Activated CD4-positive, alpha-beta T cell treated with anti-CD3 and anti-CD28 coated beads for 1 hour (primary cell): ENCODE data around the gene DLL1.
"Not testable (repeated sequence)": the region's sequence is repeated elsewhere in the genome, so short reads cannot be mapped to it uniquely, and the experiment has no call there.

Experiments
- DNase-seq: peaks from one replicate; pipeline ENCODE4 v3.0.0-alpha.2; 2020

The DLL1 gene, protein sequence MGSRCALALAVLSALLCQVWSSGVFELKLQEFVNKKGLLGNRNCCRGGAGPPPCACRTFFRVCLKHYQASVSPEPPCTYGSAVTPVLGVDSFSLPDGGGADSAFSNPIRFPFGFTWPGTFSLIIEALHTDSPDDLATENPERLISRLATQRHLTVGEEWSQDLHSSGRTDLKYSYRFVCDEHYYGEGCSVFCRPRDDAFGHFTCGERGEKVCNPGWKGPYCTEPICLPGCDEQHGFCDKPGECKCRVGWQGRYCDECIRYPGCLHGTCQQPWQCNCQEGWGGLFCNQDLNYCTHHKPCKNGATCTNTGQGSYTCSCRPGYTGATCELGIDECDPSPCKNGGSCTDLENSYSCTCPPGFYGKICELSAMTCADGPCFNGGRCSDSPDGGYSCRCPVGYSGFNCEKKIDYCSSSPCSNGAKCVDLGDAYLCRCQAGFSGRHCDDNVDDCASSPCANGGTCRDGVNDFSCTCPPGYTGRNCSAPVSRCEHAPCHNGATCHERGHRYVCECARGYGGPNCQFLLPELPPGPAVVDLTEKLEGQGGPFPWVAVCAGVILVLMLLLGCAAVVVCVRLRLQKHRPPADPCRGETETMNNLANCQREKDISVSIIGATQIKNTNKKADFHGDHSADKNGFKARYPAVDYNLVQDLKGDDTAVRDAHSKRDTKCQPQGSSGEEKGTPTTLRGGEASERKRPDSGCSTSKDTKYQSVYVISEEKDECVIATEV

DNA sequence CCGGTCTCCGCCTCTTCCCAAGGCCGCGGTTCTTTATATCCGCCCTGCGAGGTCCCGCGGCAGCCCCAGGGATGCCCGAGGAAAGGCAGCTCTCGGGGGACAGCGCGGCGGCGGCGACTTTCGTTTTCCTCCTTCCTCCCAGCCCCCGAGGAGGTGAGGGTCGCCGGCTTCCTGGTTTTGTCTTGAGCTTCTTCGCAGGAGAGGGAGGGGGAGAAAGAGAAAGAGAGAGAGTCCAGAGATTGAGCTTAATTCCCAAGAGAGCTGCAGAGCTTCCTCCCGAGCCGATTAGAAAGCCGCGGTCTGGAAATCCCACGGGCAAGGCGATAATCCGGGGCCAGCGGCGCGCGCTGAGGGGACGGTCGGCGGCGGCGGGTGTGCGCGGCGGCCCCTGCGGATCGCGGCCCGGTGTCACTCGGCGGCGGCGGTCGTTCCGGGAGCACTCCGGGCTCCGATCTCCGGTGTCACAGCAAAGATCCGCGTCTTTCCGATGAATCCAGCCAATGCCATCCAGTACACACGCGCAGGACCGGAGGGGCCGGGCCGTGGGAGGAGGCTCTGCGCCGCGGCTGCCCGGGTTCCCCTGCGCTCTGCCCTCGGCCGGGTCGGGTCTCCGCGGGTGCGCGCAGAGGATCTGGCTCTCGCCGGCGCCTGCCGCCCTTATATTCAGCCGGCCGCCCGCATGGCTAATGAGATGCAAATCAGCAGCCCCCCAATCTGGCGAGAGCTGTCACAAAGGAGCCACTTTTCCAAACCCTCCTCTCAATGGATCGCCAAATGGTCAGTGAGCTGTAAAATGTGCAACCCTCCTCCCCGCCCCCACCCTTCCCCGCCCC is at the start of gene DLL1:
Gene DLL1 (minus strand): TSS at position 783 of the 833 bp plus-strand sequence. CDS start 939 bp downstream, outside the sequence.
- no peak for DNase-seq

DNA sequence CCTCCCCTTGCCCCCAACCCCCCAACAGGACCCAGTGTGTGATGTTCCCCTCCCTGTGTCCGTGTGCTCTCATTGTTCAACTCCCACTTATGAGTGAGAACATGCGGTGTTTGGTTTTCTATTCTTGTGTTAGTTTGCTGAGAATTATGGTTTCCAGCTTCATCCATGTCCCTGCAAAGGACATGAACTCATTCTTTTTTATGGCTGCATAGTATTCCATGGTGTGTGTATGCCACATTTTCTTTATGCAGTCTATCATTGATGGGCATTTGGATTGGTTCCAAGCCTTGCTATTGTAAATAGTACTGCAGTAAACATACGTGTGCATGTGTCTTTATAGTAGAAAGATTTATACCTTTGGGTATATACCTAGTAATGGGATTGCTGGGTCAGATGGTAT is 44.3 kb upstream of the DLL1 start:
- DNase-seq: not testable (repeated sequence)

DNA sequence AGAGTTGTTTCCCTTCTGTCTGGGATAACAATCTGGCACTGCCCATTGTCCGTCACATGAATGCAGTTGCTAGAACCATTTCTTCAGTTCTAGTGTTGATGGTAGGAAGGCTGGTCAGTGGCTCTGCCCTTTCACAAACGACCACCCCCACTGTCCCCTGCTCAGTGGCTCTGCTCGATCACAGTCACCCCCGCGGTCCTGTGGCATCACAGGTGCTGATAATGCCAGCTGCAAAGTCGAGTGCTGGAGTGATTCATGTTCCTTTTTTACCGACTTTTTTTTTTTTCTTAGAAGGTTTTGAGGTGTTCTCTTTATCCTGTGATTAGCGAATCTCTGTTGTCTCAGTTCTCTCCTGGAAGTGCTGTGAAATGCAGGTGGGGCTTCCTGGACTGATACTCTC is 38.4 kb upstream of the DLL1 start:
- no peak for DNase-seq

DNA sequence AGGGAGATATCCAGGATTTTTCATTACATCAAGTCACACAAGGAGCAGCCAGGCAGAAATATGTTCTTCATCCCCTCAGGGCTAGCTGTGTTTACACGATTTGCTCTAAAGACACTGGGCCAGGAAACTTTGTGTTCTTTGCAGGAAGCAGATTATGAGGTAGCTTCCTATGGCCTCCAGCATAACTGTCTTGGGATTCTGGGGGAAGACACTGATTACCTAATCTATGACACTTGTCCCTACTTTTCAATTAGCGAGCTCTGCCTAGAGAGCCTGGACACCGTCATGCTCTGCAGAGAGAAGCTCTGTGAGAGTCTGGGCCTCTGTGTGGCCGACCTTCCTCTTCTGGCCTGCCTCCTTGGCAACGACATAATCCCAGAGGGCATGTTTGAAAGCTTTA is 26.8 kb upstream of the DLL1 start:
- DNase-seq: no peak

DNA sequence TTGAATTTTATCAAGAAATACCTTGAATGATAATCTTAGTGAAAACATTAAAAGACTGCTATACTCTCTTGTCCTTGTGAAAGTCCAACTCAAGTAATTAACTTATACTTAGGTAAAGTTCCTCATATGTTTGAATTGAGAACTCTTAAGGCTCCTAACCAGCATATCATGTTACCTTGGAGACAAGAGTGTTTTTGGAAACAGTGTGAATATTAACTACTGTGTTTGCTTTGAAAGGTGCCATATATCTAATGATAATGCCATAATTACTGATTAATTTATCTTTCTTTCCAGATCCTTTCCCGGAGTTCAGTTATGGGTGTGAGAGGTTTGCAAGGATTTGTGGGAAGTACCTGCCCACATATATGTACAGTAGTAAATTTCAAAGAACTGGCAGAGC is 26.2 kb upstream of the DLL1 start:
- no peak for DNase-seq

DNA sequence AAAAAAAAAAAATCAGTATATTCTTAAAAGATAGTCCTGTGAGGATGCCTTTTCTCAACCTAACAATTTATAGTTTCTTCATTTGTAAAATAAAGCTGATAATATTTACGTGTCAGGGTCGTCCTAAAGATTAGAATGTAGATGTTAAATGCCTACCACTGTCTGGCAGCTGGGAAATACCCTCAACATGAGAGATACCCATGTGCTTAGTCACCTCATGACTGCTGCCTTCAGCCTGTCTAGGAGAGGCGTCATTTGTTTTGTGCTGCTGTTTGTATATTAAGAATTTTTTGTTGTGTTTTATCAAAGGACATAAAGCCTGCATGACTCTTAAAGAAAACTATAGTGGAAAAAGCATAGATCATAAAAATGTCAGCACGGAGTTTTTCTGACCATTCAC is 25.2 kb upstream of the DLL1 start:
- no peak for DNase-seq

DNA sequence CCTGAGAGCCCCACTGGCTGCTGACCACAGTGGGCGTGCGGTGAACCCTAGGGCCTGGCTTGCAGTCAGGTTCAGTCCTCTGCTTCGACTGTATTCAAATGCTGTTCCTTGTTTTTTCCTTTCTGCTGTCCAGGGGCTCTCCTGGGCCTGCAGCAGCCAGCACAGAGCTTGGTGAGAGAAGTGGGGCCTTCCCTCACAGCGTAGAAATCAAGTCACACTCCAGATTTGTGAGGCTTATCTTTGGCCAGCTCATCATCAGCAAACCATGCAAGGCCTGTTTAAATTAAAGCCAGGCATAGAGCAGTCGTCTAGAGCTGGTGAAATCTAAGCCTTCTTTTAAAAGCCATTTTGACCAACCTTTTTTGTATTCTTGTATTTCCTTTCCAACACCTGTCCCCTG is 24.1 kb upstream of the DLL1 start:
- no peak for DNase-seq

DNA sequence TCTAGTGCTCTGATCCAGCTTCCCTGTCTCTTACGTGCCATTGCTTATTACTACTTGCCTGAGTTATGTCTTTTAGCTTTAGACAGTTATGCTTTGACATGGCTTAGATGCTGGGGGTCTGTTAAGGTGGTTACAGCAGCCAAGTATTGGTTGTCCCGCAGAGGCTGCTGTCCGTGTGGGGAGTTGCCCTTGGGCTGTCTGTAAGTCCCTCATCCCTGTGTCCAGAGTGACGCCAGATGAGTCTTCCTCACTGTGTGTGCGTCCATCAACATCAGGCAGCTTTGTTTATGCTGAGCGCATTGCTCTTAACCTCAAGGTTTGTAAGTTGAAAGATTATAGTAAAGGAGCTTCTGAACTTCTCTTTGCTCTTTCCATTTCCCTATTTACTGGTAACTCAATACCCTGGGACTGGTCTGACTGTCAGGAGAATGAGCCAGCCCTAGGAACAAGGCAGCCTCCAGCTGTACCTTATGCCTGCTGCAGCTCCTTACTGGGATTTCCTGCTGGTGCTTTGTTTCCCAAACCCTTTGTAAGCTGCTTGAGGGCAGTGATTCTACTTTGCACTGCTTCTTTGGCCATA is 22.9 kb upstream of the DLL1 start:
- no peak for DNase-seq

DNA sequence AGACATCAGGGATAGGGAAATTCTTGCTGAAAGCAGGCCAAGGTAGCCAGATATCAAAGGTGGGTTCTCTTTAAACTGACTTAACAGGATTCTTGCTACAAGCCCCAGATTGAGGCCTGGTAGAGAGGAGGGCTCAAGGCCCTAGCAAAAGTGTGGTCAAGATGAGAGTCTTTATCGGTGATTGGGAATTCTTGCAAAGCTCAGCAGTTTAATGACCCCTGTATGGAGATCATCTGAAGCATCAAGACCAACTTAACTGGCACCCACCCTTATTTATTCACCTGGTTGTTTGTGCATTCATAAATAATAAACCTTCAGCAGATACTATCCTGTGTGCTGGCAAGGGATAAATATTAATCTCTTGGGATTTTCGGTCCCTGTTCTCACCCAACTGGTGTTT is 22.0 kb upstream of the DLL1 start:
- no peak for DNase-seq

DNA sequence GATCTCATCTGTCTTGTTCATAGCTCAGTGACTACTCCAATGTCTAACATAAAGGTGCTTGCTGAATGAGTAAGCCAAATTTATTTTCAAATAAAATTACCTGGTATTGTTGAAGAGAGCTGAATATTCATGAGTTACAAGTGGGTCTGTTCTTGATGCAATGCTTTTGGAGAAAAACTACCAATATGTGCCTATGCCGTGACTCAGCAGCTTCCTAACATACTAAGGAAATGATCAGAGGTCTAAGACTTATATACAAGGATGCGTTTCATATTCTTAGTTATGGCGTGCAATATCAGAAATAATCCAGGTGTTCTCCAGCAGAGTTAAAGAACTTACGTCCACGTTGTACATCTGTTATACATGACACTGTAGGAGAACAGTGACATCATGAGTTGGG is 20.8 kb upstream of the DLL1 start:
- no peak for DNase-seq

DNA sequence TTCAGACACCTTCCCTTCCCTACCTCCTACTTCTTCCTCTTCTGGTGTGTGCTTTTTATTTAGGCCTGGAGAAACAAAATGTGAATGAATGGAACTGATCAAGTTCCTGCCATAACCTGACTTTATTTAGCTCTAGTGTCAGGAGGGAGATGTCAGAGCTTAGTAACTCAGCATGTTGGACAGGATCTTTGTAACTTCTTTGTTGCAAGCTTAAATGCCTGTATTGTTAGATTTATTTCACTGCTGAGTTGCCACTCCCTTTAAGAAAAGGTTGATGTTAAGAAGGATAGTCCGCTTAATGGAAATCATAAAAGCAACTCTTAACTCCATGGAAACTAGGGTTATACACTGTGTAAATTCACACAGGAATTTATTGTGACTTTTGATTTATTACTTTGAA is 17.9 kb upstream of the DLL1 start:
- DNase-seq: no peak

DNA sequence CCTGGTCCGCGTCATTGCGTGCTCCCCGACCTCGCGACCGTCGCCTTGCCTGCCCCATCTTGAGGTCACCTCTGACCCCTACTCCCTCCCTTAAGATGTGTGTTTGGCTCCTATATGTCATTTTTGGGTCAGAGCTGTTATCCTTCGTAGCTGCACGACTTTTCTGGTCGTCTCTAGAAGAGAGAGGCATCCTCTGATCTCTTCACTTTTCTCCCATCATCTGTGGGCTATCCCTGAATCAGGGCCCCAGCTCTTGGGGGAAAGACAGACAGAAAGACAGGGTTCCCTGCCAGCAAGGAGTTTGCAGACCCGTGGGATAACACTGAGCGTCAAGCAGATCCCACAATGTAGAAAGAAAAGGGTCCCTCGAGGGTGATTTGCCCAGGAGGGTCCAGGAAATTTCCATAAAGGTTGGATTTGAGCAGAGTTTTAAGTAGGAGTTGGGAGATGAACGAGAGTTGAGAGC is 16.2 kb upstream of the DLL1 start:
- DNase-seq: no peak

DNA sequence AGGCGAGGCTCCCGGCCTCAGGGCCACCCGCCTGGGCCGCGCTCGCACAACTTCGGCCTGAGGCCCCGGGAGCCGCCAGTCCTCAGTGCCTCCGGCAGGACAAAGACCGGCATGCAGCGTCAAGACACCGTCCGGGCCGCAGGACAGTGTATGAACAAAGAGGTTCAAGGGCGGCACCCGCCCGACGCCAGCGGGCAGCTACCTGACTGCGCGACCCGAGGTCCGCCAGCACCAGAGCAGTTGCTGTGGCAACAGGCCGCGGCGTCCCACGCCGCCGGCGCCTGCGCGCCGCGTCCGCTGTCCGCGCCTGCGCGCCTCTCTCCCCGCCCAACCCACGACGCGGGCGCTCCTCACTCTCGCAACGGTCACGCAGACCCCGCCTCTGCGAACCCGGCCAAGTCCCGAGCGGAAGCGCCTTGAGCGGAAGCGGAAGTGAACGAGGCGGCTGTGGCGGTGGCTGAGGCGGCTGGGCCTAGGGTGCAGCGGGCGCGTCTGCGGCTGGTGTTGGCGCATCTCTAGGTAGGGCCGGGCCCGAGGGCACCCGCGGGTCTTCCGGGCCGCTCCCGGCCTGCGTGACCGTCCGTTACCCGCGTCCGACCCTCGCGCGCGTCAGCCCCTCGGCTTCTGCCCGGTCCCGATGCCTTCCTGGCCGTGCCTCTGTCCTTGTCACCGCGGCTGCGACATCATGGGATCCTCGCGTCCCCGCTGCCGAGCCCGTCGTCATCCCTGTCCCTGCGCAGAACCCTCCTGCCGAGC is 15.6 kb upstream of the DLL1 start, which contains the start of gene FAM120B:
Gene FAM120B (plus strand): TSS at position 435 of the 756 bp plus-strand sequence. CDS start 10,633 bp downstream, outside the sequence.
- peak; percentile 94 for DNase-seq

DNA sequence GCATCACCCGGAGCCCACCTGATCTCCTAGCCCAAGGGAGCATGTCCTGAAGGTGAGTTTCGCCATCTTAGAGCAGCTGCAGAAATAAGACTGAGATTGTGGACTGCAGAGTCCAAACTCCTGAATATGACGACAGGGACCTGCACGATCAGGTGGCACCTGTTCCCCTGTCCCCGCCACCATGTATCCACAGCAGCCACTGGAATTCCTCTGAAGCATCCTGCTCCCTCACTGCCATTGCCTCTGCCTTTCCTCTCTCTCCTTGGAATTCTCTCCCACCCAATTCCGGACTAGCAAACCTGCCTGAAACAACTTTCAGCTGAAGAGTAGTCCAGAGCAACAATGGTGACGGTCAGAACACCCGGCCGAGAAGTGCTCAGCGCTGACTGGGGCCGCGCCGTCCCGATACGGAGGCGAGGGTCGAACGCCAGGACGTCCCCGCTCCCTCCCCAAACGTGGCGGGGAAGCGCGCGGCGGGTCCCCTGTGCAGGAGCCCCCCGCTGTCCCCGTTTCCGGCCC is 15.0 kb upstream of the DLL1 start:
- DNase-seq: no peak

DNA sequence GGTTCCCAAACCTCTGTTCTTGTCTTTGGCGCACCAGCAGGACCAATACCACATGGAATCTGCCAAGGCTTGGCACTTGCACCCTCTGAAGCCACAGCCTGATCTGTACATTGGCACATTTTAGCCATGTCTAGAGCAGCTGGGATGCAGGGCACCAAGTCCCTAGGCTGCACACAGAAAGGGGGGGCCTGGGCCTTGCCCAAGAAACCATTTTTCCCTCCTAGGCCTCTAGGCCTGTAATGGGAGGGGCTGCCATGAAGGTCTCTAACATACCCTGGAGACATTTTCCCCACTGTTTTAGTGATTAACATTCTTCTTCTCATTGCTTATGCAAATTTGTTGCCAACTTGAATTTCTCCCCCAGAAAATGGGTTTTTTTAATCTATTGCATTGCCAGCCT is 10.3 kb upstream of the DLL1 start:
- DNase-seq: no peak

DNA sequence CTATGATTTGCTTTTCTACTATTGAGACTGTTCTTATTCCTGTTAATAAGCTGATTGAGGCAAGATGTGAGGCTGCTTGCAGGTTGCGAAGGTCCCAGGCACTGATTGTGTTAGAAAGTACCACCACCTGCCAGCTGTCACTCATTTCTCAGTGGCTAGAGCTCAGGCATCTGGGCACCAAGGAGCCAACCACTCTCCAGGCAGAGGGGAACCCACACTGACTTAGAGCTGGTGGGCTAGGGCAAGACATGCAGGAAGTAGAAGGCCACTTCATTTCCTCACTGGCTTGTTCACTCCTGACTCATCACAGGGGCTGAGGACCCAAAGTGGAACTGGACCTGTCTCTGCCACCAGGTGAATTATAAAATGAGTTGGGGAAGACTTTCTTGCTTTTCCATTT is 7.8 kb upstream of the DLL1 start:
- no peak for DNase-seq

DNA sequence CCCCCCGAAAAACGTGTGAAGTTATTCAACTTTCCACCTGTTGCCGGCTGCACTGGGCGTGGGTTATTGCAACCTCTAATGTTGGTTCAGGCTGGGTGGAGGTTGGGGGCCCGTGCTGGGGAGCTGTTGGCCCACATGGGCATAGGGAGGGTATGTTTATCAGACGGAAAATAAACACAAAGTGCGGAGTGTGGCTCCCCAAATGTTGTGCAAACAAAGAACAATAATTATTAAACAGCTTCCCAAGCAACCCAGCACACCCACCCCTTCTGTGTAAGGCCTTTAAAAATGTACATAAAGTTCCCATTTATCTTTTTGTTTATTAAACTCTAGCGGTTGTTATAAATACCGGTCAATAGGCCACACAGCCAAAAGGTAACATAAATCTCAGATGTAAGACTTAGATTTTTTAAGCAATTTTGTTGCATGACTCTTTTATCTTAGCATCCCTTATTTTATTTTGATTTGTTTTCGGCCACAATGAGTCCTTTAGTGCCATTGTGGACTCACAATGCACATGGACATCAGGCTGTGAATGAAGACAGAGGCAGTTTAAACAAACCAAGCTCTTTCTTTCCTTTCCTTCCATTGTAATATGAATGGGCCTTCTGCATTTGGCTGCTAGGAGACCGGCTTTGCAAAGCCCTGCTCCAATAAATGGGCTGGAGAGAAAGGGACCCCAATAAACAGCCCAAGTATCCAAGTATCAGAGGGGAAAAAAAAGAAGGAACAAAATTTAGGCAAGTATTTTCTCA is 6.9 kb upstream of the DLL1 start:
- no peak for DNase-seq

DNA sequence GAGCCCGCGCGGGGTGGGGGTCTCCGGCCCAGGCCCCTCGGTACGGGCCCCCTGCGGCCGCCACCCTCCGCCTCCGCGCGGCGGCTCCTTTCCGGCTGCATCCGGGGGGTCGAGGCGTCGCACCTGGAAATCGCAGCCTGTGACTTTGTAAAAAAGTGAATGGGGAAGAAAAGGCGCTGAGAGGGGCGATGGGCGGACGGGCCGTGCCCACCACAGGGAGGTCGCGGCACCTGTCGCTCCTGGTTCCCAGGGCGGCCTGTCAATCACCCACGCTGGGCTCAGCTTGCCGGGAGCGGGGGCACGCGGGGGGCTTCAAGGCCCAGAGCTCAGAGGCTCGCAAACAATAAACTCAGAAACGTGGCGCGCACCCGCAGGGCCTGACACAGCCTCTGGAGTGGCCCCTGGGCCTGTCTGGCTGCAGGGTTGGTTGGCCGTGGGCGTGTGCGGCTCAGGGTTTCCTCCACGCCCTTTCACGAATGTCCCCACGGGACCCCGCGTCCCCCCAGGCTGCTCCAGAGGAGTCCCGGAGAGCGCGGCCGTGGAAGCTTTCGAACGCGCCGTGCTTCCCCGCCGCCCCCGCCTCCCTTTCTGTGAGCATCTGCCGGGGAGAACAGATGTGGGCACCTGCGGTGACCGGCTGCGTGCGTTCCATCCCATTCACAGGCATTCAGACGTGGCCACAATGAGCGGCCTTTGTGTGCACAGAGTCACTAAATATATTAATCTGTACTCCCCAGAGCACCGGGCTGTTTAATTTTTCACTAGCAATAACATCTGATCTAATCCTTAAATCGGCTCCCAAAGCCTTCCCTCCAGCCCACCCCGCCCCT is 6.1 kb upstream of the DLL1 start:
- no peak for DNase-seq

DNA sequence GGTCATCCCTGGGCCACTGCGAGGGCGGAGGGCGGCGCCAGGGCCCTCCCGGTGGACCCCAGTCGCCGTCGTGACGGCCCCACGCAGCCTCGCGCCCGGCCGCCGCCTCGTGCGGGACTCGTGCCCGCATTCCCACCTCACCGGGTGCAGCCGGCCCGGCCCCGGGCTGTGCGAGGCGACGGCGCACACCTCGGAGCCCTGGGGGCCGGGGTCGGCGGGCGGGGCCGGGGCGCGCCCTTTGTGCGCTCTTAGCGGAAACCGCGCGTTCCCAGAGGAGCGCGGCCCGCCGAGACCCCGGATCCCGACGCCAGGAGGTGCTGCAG is 5.5 kb upstream of the DLL1 start:
- DNase-seq: no peak
